ENCODE measurements around the gene ZBTB47.

ZBTB47 gene

DNA sequence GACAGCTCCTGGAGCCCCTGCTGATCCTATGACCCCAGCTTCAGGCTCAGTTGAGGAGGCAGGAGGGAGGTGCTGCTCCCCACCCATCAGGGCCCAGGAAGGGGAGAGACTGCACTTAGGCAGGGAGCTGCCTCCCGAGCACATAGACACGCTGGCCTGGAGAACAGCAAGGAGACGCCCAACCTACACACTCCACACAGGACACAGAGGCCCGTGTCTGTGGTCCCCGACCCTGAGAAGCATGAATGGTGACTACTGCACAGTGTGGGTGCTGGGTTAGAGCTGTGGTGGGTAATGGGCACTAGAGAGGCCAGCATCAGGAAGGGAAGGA lies 50.2 kb downstream of the ZBTB47 start:
- H3K79me2 ChIP-seq (ENCODE audit: low read length) = no peaks in the 10 kb centered on the region
- no peaks in the 10 kb centered on the region for H3K4me1 ChIP-seq (ENCODE audit: low read length)
- 0 out of 2 replicates have a peak, but pooled peaks cover 9% of the 10 kb centered on the region for H4K20me1 ChIP-seq (ENCODE audit: insufficient read depth, low read length)
- H3K9me3 ChIP-seq (ENCODE audit: insufficient read depth, low read length) = no peaks in the 10 kb centered on the region
- H3K27ac ChIP-seq (ENCODE audit: low read length) = no peak overlapping the region
- no peak overlapping the region for H2AFZ ChIP-seq (ENCODE audit: low read depth, low read length)
- H3K27me3 ChIP-seq (ENCODE audit: low read depth, low read length) = peaks cover 28% of the 10 kb centered on the region; the same call in 1 of the 2 replicates
- TF ChIP-seq EZH2phosphoT487 (IDR thresholded peaks at IDR 0.05; ENCODE audit: low read depth) = no peak
- no peak for TF ChIP-seq CTCF (IDR thresholded peaks at IDR 0.05; ENCODE audit: low read depth, low read length)
- no peak overlapping the region for H3K9ac ChIP-seq (ENCODE audit: low read length)
- H3K4me2 ChIP-seq (ENCODE audit: low read length) = no peak overlapping the region
- no peak overlapping the region for H3K4me3 ChIP-seq (ENCODE audit: low read length)
- no peaks in the 10 kb centered on the region for H3K36me3 ChIP-seq (replicated peaks; ENCODE audit: low read depth, low read length)

DNA sequence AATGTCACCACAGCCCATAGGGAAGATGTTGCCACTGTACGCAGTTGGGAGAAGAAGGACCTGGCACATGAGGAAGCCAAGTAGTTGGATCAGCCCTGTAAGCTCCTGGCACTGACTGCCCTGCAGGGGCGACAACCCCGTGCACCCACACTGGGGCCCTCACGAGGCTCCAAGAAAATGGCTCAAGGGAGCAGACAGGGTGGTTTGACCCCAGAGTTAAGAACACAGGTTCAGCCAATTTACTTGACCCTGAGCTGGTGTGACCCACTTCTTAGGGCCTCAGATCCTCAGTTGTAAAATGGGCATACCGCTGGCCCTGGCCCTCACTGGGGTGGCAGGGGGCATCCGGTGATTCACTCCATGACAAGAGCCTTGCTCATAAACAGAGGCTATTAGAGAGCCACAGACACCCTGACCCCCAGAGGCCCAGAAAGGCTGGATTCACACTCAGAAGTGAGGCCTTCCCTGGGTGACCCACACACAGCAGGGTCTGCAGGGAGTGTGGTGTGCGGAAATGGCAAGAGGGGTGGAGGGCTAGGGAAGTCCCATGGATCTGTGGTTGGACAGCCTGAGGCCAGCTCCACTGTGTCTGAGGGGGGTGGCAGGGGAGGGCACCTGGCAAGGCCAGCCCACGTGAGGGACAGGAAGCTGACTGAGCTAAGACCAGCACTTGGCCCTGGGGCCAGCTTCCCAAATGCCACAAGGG lies 50.8 kb downstream of the ZBTB47 start:
- no peaks in the 10 kb centered on the region for H3K79me2 ChIP-seq (ENCODE audit: low read length)
- H3K4me1 ChIP-seq (ENCODE audit: low read length) = no peaks in the 10 kb centered on the region
- 0 out of 2 replicates have a peak, but pooled peaks cover 9% of the 10 kb centered on the region for H4K20me1 ChIP-seq (ENCODE audit: insufficient read depth, low read length)
- H3K9me3 ChIP-seq (ENCODE audit: insufficient read depth, low read length) = no peaks in the 10 kb centered on the region
- no peak overlapping the region for H3K4me2 ChIP-seq (ENCODE audit: low read length)
- no peak overlapping the region for H3K4me3 ChIP-seq (ENCODE audit: low read length)
- H3K36me3 ChIP-seq (replicated peaks; ENCODE audit: low read depth, low read length) = no peaks in the 10 kb centered on the region
- no peak overlapping the region for H3K27ac ChIP-seq (ENCODE audit: low read length)
- peaks cover 28% of the 10 kb centered on the region; the same call in 1 of the 2 replicates for H3K27me3 ChIP-seq (ENCODE audit: low read depth, low read length)
- no peak overlapping the region for H3K9ac ChIP-seq (ENCODE audit: low read length)
- H2AFZ ChIP-seq (ENCODE audit: low read depth, low read length) = no peak overlapping the region
- TF ChIP-seq EZH2phosphoT487 (IDR thresholded peaks at IDR 0.05; ENCODE audit: low read depth) (no peak), CTCF (IDR thresholded peaks at IDR 0.05; ENCODE audit: low read depth, low read length) (no peak)

DNA sequence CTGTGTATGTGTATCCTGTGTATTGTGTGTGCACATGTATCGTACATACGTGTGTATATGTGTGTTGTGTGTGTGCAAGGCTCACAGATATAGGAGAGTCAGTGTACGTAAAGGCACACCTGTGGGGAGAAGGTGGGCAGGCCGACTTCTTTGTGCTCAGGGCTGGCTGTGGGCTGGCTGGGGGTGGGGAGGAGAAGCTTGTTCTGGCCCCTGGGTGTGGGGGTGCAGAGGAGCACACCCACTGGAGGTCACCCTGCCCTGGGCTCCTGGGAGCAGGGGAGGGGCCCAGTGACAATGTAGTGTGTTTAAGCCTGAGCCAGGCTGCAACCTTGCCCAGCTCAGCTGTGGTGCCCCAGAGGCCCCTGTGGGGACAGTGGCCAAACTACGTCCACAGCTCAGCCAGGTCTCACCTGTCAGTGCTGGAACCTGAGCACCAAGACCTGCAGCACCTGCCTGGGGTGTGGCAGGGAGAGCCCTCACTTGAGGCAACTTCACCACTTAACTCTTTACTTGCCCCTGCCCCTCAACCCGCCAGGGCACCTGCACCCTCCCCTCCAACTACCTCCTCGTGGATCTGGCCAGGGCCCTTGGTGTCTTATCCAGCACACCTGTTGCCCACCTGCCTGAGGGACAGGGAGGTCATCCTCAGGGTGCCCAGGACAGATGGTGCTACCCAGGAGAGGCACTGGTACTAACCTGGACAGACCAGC lies 51.7 kb downstream of the ZBTB47 start:
- no peaks in the 10 kb centered on the region for H3K79me2 ChIP-seq (ENCODE audit: low read length)
- no peak overlapping the region for H3K4me3 ChIP-seq (ENCODE audit: low read length)

More for the DNA sequence above, 51.7 kb downstream of the ZBTB47 start:
- no peak for TF ChIP-seq CTCF (IDR thresholded peaks at IDR 0.05; ENCODE audit: low read depth, low read length)
- no peak for TF ChIP-seq EZH2phosphoT487 (IDR thresholded peaks at IDR 0.05; ENCODE audit: low read depth)
- no peak overlapping the region for H3K4me2 ChIP-seq (ENCODE audit: low read length)
- H3K27me3 ChIP-seq (ENCODE audit: low read depth, low read length) = peaks cover 28% of the 10 kb centered on the region; the same call in 1 of the 2 replicates
- H4K20me1 ChIP-seq (ENCODE audit: insufficient read depth, low read length) = 0 out of 2 replicates have a peak, but pooled peaks cover 9% of the 10 kb centered on the region
- H3K9ac ChIP-seq (ENCODE audit: low read length) = no peak overlapping the region
- H2AFZ ChIP-seq (ENCODE audit: low read depth, low read length) = no peak overlapping the region
- H3K4me1 ChIP-seq (ENCODE audit: low read length) = no peaks in the 10 kb centered on the region
- H3K36me3 ChIP-seq (replicated peaks; ENCODE audit: low read depth, low read length) = no peaks in the 10 kb centered on the region
- H3K9me3 ChIP-seq (ENCODE audit: insufficient read depth, low read length) = no peaks in the 10 kb centered on the region
- H3K27ac ChIP-seq (ENCODE audit: low read length) = no peak overlapping the region

All from OCI-LY3 (cell line).